OCI-M2 (cell line): Measurements from ENCODE around the gene GALNT10.

Source experiments
- DNase-seq: peaks from one replicate; lab custom pipeline; 2025; ENCODE audit not compliant: unreplicated experiment; lab: John Stamatoyannopoulos, UW

The GALNT10 gene

GRCh38 chr5:154400678-154401077 lies 210.1 kb downstream of the GALNT10 start:
- DNase-seq: no peak

- DNase-seq: no peak
These were observed 210.8 kb downstream of the GALNT10 start for GRCh38 chr5:154401355-154401754.

GRCh38 chr5:154401931-154402330 lies 211.4 kb downstream of the GALNT10 start:
- DNase-seq: no peak

- no peak for DNase-seq
These were observed 212.1 kb downstream of the GALNT10 start for GRCh38 chr5:154402611-154403010.

- DNase-seq: no peak
These were observed 212.7 kb downstream of the GALNT10 start for GRCh38 chr5:154403234-154403633.

- DNase-seq: no peak
These were observed 213.3 kb downstream of the GALNT10 start for GRCh38 chr5:154403776-154404387.

GRCh38 chr5:154405078-154405792 lies 214.7 kb downstream of the GALNT10 start:
- DNase-seq: peak; percentile 25

- no peak for DNase-seq
These were observed 215.7 kb downstream of the GALNT10 start for GRCh38 chr5:154406231-154406630.

- no peak for DNase-seq
These were observed 216.3 kb downstream of the GALNT10 start for GRCh38 chr5:154406826-154407225.

- DNase-seq: no peak
These were observed 218.3 kb downstream of the GALNT10 start for GRCh38 chr5:154408811-154409210.

- DNase-seq: no peak
These were observed 218.8 kb downstream of the GALNT10 start for GRCh38 chr5:154409230-154409840.

- no peak for DNase-seq
These were observed 219.5 kb downstream of the GALNT10 start for GRCh38 chr5:154410008-154410407.

GRCh38 chr5:154410786-154411185 lies 220.3 kb downstream of the GALNT10 start:
- no peak for DNase-seq

- DNase-seq: no peak
These were observed 220.8 kb downstream of the GALNT10 start for GRCh38 chr5:154411338-154411737.

GRCh38 chr5:154412316-154412715 lies 221.8 kb downstream of the GALNT10 start:
- DNase-seq: no peak

- no peak for DNase-seq
These were observed 222.4 kb downstream of the GALNT10 start for GRCh38 chr5:154412925-154413324.

GRCh38 chr5:154415114-154415513 lies 224.6 kb downstream of the GALNT10 start:
- no peak for DNase-seq

- no peak for DNase-seq
These were observed 227.8 kb downstream of the GALNT10 start for GRCh38 chr5:154418344-154418820.

- no peak for DNase-seq
These were observed 228.7 kb downstream of the GALNT10 start for GRCh38 chr5:154419236-154419635.

GRCh38 chr5:154421868-154422267 lies 231.3 kb downstream of the GALNT10 start:
- no peak for DNase-seq

GRCh38 chr5:154422298-154422697 lies 231.8 kb downstream of the GALNT10 start:
- DNase-seq: no peak

GRCh38 chr5:154428208-154428607 lies 237.7 kb downstream of the GALNT10 start:
- DNase-seq: no peak
